Ovary (tissue), 3 donors: ENCODE results near the gene GFER.

Experiments
- CTCF ChIP-seq, 3 donors: fragments of 450-650 bp in 2 of 3; fragments of 200-600 bp in 1 of 3; IDR thresholded peaks; one replicate each; pipeline versions ENCODE4 v1.5.1 to v1.8.0; 2016 to 2022; ENCODE audit warnings: antibody characterized with exemption in 3 of 3, mild to moderate bottlenecking in 1 of 3
- EP300 ChIP-seq: sonication (generic); formaldehyde crosslinking; IDR thresholded peaks from one replicate; pipeline ENCODE4 v1.6.1; 2017; ENCODE audit warnings: antibody characterized with exemption
- POLR2A ChIP-seq: fragments of 450-650 bp; IDR thresholded peaks from one replicate; pipeline ENCODE4 v1.6.1; 2017; ENCODE audit warnings: antibody characterized with exemption, mild to moderate bottlenecking, moderate library complexity
- donor health status: DM: no; HTN: no; CAD: no.

DNA sequence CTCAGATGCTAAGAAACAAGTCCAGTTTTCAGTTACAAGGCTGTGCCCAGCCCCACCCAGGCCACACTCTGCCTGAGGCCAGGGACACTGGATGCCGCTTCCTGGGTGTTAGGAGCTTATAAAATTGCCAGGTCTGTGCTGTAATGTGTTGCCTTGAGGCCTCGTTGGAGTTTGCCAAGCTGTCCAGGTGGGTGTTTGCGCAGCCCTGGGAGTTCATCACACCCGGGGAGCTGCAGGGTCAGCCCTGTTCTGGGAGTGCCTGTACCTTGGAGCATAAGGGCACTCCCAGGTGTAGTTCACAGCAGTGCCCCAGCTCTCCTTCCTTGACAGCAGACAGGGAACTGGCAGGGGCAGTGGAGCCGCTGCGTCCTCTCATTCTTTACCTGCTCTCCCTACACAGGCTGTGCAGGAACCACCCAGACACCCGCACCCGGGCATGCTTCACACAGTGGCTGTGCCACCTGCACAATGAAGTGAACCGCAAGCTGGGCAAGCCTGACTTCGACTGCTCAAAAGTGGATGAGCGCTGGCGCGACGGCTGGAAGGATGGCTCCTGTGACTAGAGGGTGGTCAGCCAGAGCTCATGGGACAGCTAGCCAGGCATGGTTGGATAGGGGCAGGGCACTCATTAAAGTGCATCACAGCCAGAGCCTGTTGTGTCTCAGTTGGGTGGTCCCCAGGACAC lies 1.6 kb downstream of the GFER start:
- no peak for TF ChIP-seq POLR2A
- TF ChIP-seq CTCF (IDR thresholded peaks at IDR 0.05): no peak
- TF ChIP-seq EP300: no peak
